Measurements from ENCODE around the gene CHST5. TPM values are rescaled to one million over a fixed set of nuclear protein-coding genes. Genes with fewer than 3 reads are reported as not detected.

CHST5 gene
- total RNA-seq, 1 donor from 2014 or later: 0.27 TPM

DNA sequence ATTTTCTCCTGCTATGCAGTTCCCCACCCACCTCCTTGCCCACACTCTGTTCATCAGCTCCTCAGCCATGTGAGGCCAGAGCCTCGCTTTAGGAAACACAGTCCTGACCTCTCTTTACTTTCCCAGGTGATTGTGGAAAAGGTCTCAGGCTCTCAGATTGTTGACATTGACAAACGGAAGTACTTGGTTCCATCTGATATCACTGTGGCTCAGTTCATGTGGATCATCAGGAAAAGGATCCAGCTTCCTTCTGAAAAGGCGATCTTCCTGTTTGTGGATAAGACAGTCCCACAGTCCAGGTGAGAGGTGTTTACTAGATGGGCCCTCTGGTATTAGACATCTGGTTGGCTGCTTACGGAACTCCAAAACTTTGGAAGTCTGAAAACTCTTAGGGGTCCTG, 32.0 kb upstream of the CHST5 start:
- Mint-ChIP-seq H3K4me3 (ENCODE audit: unreplicated experiment) (peak overlapping the region; percentile 98), H3K36me3 (ENCODE audit: unreplicated experiment) (peaks cover 18% of the 10 kb centered on the region), H3K9me3 (ENCODE audit: unreplicated experiment) (no peaks in the 10 kb centered on the region), H3K27me3 (ENCODE audit: unreplicated experiment) (peaks cover 15% of the 10 kb centered on the region), H3K4me1 (ENCODE audit: unreplicated experiment) (peaks cover 25% of the 10 kb centered on the region), H3K27ac (ENCODE audit: unreplicated experiment) (no peak overlapping the region)
- DNase-seq (ENCODE audit: extremely low spot score, unreplicated experiment): no peak
- TF ChIP-seq, protein P1, sequence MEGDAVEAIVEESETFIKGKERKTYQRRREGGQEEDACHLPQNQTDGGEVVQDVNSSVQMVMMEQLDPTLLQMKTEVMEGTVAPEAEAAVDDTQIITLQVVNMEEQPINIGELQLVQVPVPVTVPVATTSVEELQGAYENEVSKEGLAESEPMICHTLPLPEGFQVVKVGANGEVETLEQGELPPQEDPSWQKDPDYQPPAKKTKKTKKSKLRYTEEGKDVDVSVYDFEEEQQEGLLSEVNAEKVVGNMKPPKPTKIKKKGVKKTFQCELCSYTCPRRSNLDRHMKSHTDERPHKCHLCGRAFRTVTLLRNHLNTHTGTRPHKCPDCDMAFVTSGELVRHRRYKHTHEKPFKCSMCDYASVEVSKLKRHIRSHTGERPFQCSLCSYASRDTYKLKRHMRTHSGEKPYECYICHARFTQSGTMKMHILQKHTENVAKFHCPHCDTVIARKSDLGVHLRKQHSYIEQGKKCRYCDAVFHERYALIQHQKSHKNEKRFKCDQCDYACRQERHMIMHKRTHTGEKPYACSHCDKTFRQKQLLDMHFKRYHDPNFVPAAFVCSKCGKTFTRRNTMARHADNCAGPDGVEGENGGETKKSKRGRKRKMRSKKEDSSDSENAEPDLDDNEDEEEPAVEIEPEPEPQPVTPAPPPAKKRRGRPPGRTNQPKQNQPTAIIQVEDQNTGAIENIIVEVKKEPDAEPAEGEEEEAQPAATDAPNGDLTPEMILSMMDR (IDR thresholded peaks at IDR 0.05): no peak

- no peak for DNase-seq (ENCODE audit: extremely low spot score, unreplicated experiment)
- TF ChIP-seq, protein P1 (IDR thresholded peaks at IDR 0.05): no peak
- H3K27ac Mint-ChIP-seq (ENCODE audit: unreplicated experiment): peak overlapping the region; percentile 50
- peaks cover 23% of the 10 kb centered on the region for H3K27me3 Mint-ChIP-seq (ENCODE audit: unreplicated experiment)
- peak overlapping the region; percentile 98 for H3K4me3 Mint-ChIP-seq (ENCODE audit: unreplicated experiment)
- no peaks in the 10 kb centered on the region for H3K9me3 Mint-ChIP-seq (ENCODE audit: unreplicated experiment)
- peaks cover 25% of the 10 kb centered on the region for H3K4me1 Mint-ChIP-seq (ENCODE audit: unreplicated experiment)
- peaks cover 18% of the 10 kb centered on the region for H3K36me3 Mint-ChIP-seq (ENCODE audit: unreplicated experiment)
These were observed 30.9 kb upstream of the CHST5 start for GRCh38 chr16:75566758-75567255.

- H3K27ac Mint-ChIP-seq (ENCODE audit: unreplicated experiment): peak within 1 kb of the TSS; percentile 79
- peak within 1 kb of the TSS; percentile 98 for H3K4me3 Mint-ChIP-seq (ENCODE audit: unreplicated experiment)
- peak; percentile 96 for DNase-seq (ENCODE audit: extremely low spot score, unreplicated experiment)
- no peaks in the 10 kb centered on the region for H3K9me3 Mint-ChIP-seq (ENCODE audit: unreplicated experiment)
- TF ChIP-seq, protein P1 (IDR thresholded peaks at IDR 0.05): no peak
- peaks cover 25% of the 10 kb centered on the region for H3K4me1 Mint-ChIP-seq (ENCODE audit: unreplicated experiment)
- H3K36me3 Mint-ChIP-seq (ENCODE audit: unreplicated experiment): peaks cover 15% of the 10 kb centered on the region
- peaks cover 23% of the 10 kb centered on the region for H3K27me3 Mint-ChIP-seq (ENCODE audit: unreplicated experiment)
These were observed 30.3 kb upstream of the CHST5 start, which contains the start of gene GABARAPL2 for GRCh38 chr16:75566040-75566757. TSS of gene GABARAPL2 (plus strand) at chr16:75566379. CDS start at chr16:75566487, 108 bp downstream.

GRCh38 chr16:75565640-75566039, 29.7 kb upstream of the CHST5 start:
- H3K27me3 Mint-ChIP-seq (ENCODE audit: unreplicated experiment): peaks cover 23% of the 10 kb centered on the region
- no peak for DNase-seq (ENCODE audit: extremely low spot score, unreplicated experiment)
- no peaks in the 10 kb centered on the region for H3K9me3 Mint-ChIP-seq (ENCODE audit: unreplicated experiment)
- peak overlapping the region; percentile 79 for H3K27ac Mint-ChIP-seq (ENCODE audit: unreplicated experiment)
- H3K36me3 Mint-ChIP-seq (ENCODE audit: unreplicated experiment): peaks cover 14% of the 10 kb centered on the region
- TF ChIP-seq, protein P1 (IDR thresholded peaks at IDR 0.05): no peak
- peaks cover 25% of the 10 kb centered on the region for H3K4me1 Mint-ChIP-seq (ENCODE audit: unreplicated experiment)
- peak overlapping the region; percentile 98 for H3K4me3 Mint-ChIP-seq (ENCODE audit: unreplicated experiment)

DNA sequence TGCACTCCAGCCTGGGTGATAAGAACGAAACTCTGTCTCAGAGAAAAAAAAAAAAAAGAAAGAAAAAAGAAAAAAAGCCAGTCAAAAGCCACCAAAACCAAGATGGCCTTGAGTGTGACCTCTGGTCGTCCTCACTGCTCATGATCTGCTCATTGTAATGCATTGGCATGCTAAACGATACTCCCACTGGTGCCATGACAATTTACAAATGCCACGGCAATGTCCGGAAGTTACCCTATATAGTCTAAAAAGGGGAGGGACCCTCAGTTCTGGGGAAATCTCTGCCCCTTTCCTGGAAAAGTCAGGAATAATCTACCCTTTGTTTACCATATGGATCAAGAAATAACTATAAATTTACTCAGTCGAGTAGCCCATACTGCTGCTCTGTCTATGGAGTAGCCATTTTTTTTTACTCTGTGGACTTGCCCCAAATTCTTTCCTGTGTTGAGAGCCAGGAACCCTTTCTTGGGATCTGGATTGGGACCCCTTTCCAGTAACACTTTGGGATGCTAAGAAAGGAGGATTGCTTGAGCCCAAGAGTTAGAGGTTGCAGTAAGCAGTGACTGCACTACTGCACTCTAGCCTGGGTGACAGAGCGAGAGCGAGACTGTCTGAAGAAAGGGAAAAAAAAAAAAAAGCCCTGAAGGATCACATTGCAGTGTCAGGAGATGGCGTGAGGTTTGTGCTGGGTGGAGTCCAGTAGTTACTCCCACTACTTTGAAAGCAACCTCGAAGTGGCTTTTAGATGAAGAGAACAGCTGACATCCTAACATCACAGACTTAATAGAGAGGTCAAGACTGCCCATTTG, 23.9 kb upstream of the CHST5 start:
- Mint-ChIP-seq H3K4me1 (ENCODE audit: unreplicated experiment) (peaks cover 22% of the 10 kb centered on the region), H3K9me3 (ENCODE audit: unreplicated experiment) (no peaks in the 10 kb centered on the region), H3K27ac (ENCODE audit: unreplicated experiment) (peak overlapping the region; percentile 54), H3K4me3 (ENCODE audit: unreplicated experiment) (peak overlapping the region; percentile 38), H3K27me3 (ENCODE audit: unreplicated experiment) (peaks cover 23% of the 10 kb centered on the region), H3K36me3 (ENCODE audit: unreplicated experiment) (no peaks in the 10 kb centered on the region)
- DNase-seq (ENCODE audit: extremely low spot score, unreplicated experiment): no peak
- TF ChIP-seq, protein P1 (IDR thresholded peaks at IDR 0.05): no peak
